Measurements from ENCODE around the gene APC.

DNA sequence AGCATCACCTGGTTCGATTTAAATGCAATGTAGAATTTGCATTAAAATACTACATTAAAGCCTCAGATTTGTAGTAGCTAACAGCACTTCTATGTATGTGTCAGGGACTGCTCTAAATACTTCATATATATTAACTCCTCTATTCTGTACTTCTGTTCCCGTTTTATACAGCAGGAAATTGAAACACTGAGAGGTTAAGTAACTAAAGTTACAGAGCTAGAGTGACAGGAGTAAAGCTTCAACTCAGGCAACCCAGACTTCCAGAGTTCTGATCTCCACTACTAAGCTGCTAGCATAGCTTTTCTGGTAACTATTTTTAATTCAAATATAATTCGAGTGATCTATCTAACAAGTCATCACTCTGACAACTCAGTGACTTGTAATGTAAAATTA, 619 bp upstream of the APC start:
- TF ChIP-seq, protein P1, sequence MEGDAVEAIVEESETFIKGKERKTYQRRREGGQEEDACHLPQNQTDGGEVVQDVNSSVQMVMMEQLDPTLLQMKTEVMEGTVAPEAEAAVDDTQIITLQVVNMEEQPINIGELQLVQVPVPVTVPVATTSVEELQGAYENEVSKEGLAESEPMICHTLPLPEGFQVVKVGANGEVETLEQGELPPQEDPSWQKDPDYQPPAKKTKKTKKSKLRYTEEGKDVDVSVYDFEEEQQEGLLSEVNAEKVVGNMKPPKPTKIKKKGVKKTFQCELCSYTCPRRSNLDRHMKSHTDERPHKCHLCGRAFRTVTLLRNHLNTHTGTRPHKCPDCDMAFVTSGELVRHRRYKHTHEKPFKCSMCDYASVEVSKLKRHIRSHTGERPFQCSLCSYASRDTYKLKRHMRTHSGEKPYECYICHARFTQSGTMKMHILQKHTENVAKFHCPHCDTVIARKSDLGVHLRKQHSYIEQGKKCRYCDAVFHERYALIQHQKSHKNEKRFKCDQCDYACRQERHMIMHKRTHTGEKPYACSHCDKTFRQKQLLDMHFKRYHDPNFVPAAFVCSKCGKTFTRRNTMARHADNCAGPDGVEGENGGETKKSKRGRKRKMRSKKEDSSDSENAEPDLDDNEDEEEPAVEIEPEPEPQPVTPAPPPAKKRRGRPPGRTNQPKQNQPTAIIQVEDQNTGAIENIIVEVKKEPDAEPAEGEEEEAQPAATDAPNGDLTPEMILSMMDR (IDR thresholded peaks at IDR 0.05) = no peak
- TF ChIP-seq POLR2A (IDR thresholded peaks at IDR 0.05) (no peak), EP300 (IDR thresholded peaks at IDR 0.05) (no peak)
